ENCODE measurements around the gene APRT. TPM values are rescaled to one million over a fixed set of nuclear protein-coding genes. Genes with fewer than 3 reads are reported as not detected.

Gene APRT
- total and polyA plus RNA-seq, 10 of the 15 experiments (the other 5 are each of a cell fraction or from before 2014, with no cell fraction given) = 30.6 to 495 (median 166) TPM

- TF ChIP-seq JUND (IDR thresholded peaks at IDR 0.05; ENCODE audit: low read depth, low read length) (no peak), ZBTB11 (CRISPR knock-in tag; IDR thresholded peaks at IDR 0.05) (no peak), SUZ12 (IDR thresholded peaks at IDR 0.05; ENCODE audit: unreplicated experiment) (no peak), NR2C1 (IDR thresholded peaks at IDR 0.05) (no peak), IRF5 (IDR thresholded peaks at IDR 0.05; ENCODE audit: borderline replicate concordance) (no peak), ZNF687 (IDR thresholded peaks at IDR 0.05) (peak; percentile 41), MXI1 (IDR thresholded peaks at IDR 0.05; ENCODE audit: low read depth, low read length) (peak; percentile 66), TCF3 (IDR thresholded peaks at IDR 0.05; ENCODE audit: borderline replicate concordance, insufficient read depth, low read depth, low read length) (peak; percentile 73; the same call in 1 of the 2 replicates), PML (IDR thresholded peaks at IDR 0.05; ENCODE audit: low read length) (no peak), CTCF (IDR thresholded peaks at IDR 0.05 in 2 of 3, conservative IDR thresholded peaks at IDR 0.05 in 1 of 3; ENCODE audit: control insufficient read depth in 2 of 3, extremely low read depth in 1 of 3, insufficient read depth in 1 of 3, low read depth in 3 of 3, low read length in 3 of 3) (peak; percentile 71 to 94 (median 85)), SREBF2 (IDR thresholded peaks at IDR 0.05; ENCODE audit: low read length) (no peak), NKRF (conservative IDR thresholded peaks at IDR 0.05) (peak; percentile 72), RUNX3 (IDR thresholded peaks at IDR 0.05; ENCODE audit: low read length) (no peak), MEF2A (IDR thresholded peaks at IDR 0.05; ENCODE audit: insufficient read depth, low read depth, low read length) (no peak), SUPT20H (IDR thresholded peaks at IDR 0.05; ENCODE audit: borderline replicate concordance, control insufficient read depth, low read depth, low read length) (no peak)
Measured at GRCh38 chr16:88785106-88785924, 26.4 kb downstream of the APRT start, which contains the start of gene PIEZO1 (continued).

Data from GM12878 (cell line).